Colonic mucosa (tissue), 4 donors: ENCODE measurements around the gene MDH1. TPM values are rescaled to one million over a fixed set of nuclear protein-coding genes. Genes with fewer than 3 reads are reported as not detected.
"Not testable (repeated sequence)": the region's sequence is repeated elsewhere in the genome, so short reads cannot be mapped to it uniquely, and the experiment has no call there.

ENCODE experiments used
- DNase-seq: peaks from one replicate; pipeline ENCODE4 v3.0.0-alpha.2; 2020
- H3K27ac ChIP-seq: fragments of 200-600 bp; one replicate; pipeline ENCODE4 v1.8.0; 2021
- H3K27me3 ChIP-seq: fragments of 200-600 bp; one replicate; pipeline ENCODE4 v1.8.0; 2021
- H3K36me3 ChIP-seq: fragments of 200-600 bp; one replicate; pipeline ENCODE4 v1.8.0; 2021
- H3K4me1 ChIP-seq: fragments of 200-600 bp; one replicate; pipeline ENCODE4 v1.8.0; 2021; ENCODE audit warnings: mild to moderate bottlenecking
- H3K4me3 ChIP-seq: fragments of 200-600 bp; one replicate; pipeline ENCODE4 v1.8.0; 2021
- H3K9ac ChIP-seq, 2 donors: one replicate each; pipeline ENCODE4 v1.7.0; 2013; ENCODE audit warnings: control low read depth in 2 of 2, low read depth in 2 of 2, low read length in 2 of 2
- H3K9me3 ChIP-seq: fragments of 200-600 bp; one replicate; pipeline ENCODE4 v1.8.0; 2021
- intact Hi-C: fragments of 100-400 bp; cut with DNase I; formaldehyde crosslinking; loops from one replicate; pipeline ENCODE4 v1.14.1; 2022
- total RNA-seq, 2 donors: library from RNA; stranded (reverse); fragmentation: NEBNext Ultra II Directional in 1 of 2; extraction: Animal tissue kit (Norgen Biotek cat#: 25700) in 1 of 2; gene quantifications; one replicate each; pipeline ENCODE4 v1.2.1, GENCODE V29; 2021
- TF ChIP-seq, protein P1 (sequence below): fragments of 200-600 bp; IDR thresholded peaks from one replicate; pipeline ENCODE4 v1.8.0; 2022; ENCODE audit warnings: antibody characterized with exemption, mild to moderate bottlenecking
- donor health status: healthy.
- donor health status: DM: no; HTN: no; CAD: no.
- donor health status: DM: no; HTN: no; CAD: no.

The MDH1 gene
- total RNA-seq, 2 donors from 2014 or later: 187 to 229 TPM

DNA sequence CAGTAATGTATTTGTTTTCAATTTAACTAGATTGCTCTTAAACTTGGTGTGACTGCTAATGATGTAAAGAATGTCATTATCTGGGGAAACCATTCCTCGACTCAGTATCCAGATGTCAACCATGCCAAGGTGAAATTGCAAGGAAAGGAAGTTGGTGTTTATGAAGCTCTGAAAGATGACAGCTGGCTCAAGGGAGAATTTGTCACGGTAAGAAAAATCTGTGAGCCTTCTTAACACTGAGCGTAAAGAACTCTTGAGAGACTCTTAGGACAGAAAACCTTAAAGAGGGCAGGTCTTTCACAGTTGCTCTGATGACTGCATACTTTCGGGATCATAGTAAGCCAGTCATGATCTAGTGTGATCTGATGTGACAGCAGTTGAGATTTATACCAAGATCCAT lies 15.9 kb downstream of the MDH1 start:
- Histone ChIP-seq H3K9ac (no peak overlapping the region), H3K9me3 (no peaks in the 10 kb centered on the region), H3K27ac (no peak overlapping the region), H3K36me3 (peaks cover 37% of the 10 kb centered on the region), H3K4me3 (no peak overlapping the region), H3K27me3 (no peaks in the 10 kb centered on the region), H3K4me1 (no peaks in the 10 kb centered on the region)
- TF ChIP-seq, protein P1, sequence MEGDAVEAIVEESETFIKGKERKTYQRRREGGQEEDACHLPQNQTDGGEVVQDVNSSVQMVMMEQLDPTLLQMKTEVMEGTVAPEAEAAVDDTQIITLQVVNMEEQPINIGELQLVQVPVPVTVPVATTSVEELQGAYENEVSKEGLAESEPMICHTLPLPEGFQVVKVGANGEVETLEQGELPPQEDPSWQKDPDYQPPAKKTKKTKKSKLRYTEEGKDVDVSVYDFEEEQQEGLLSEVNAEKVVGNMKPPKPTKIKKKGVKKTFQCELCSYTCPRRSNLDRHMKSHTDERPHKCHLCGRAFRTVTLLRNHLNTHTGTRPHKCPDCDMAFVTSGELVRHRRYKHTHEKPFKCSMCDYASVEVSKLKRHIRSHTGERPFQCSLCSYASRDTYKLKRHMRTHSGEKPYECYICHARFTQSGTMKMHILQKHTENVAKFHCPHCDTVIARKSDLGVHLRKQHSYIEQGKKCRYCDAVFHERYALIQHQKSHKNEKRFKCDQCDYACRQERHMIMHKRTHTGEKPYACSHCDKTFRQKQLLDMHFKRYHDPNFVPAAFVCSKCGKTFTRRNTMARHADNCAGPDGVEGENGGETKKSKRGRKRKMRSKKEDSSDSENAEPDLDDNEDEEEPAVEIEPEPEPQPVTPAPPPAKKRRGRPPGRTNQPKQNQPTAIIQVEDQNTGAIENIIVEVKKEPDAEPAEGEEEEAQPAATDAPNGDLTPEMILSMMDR: no peak
- DNase-seq: no peak
- intact Hi-C loops: no loop called here

DNA sequence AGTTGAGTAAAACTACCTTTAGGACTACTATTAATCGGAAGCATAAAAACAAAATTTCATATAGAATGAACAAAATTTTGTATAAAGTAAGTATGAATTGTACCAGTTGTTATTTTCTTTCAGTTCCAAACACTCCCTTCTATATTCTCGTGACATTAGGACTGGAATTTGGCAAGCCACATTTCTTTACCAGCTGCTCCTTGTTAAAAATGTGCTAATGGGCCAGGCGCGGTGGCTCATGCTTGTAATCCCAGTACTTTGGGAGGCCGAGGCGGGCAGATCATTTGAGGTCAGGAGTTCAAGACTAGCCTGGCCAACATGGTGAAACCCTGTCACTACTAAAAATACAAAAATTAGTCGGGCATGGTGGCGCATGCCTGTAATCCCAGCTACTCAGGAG lies 20.1 kb downstream of the MDH1 start:
- H3K4me1 ChIP-seq, H3K27me3 ChIP-seq, intact Hi-C loops, H3K9ac ChIP-seq, H3K27ac ChIP-seq, H3K4me3 ChIP-seq, H3K9me3 ChIP-seq, DNase-seq: not testable (repeated sequence)
- peaks cover 25% of the 10 kb centered on the region for H3K36me3 ChIP-seq

DNA sequence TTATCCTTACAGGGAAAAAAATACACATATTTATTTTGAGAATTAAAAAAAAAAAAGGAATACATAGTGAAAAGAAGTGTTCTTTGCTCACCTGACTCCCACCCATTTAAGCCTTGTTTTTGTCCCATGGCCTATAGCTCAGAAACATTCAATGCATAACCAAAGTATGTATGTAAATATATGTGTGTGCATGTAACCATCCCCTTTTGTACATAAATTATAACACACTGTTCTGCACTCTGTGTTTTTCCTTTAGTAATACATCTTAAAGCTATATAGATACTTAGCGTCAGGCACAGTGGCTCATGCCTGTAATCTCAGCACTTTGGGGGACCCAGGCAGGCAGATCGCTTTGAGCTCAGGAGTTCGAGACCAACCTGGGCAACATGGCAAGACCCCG lies 21.8 kb downstream of the MDH1 start:
- H3K4me1 ChIP-seq: no peaks in the 10 kb centered on the region
- TF ChIP-seq, protein P1: no peak
- H3K4me3 ChIP-seq: no peak overlapping the region
- intact Hi-C loops: no loop called here
- no peaks in the 10 kb centered on the region for H3K9me3 ChIP-seq
- H3K9ac ChIP-seq: no peak overlapping the region
- no peak overlapping the region for H3K27ac ChIP-seq
- H3K27me3 ChIP-seq: no peaks in the 10 kb centered on the region
- no peak for DNase-seq
- peaks cover 16% of the 10 kb centered on the region for H3K36me3 ChIP-seq

DNA sequence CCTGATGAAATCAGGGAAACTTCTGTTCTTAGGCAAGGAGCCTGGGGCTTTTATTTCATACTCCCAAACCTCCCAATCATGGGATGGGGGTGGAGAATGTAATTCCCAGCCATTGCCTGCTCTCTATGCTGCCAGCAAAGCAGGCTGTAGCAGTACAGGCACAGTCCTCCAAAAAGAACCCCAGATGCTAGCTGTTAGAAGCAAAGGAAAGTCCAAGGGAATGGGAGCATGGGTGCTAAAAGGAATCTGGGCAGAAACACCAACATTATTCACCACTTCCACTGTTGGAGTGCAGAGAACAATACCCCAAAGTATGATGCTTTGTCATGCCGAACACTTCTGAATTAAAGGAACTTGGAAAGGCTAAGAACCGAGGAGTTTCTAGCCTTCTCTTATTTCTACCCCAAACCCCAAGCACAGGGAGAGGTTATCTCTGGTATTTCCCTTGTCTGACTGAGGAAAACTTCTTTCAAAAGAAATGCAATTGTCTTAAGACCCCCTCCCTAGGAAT lies 24.7 kb downstream of the MDH1 start:
- Histone ChIP-seq H3K36me3 (no peaks in the 10 kb centered on the region), H3K9ac (no peak overlapping the region), H3K4me1 (no peaks in the 10 kb centered on the region), H3K27ac (no peak overlapping the region), H3K4me3 (no peak overlapping the region), H3K27me3 (no peaks in the 10 kb centered on the region), H3K9me3 (no peaks in the 10 kb centered on the region)
- no peak for DNase-seq
- intact Hi-C loops: no loop called here
- TF ChIP-seq, protein P1: no peak

DNA sequence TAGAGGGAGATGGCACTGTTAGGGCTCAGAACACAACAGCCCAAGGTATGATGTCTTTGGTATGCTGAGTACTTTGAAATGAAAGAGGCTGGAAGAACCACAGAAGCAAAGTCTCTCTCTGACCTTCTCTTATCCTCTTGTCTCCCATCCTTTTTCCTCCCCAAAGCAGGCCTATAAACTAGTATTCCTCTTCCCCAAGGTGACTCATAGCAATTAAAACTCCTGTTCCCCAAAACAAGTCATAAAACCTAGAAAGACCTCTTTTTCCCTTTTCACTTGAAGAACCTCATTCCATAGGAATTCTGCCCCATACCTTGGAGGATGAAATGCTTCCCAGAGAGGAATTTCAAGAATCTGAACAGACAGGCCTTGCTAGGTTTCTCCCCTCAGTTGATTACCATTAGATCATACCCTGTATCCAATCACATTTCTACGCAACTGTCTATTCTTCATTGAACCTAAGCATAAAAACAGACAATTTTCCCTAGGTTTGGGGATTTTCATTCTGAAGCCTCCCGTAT lies 25.7 kb downstream of the MDH1 start:
- Histone ChIP-seq H3K4me3 (no peak overlapping the region), H3K9me3 (no peaks in the 10 kb centered on the region), H3K36me3 (no peaks in the 10 kb centered on the region), H3K27ac (no peak overlapping the region), H3K4me1 (no peaks in the 10 kb centered on the region), H3K27me3 (no peaks in the 10 kb centered on the region), H3K9ac (no peak overlapping the region)
- DNase-seq: no peak
- intact Hi-C loops: no loop called here
- TF ChIP-seq, protein P1: no peak

DNA sequence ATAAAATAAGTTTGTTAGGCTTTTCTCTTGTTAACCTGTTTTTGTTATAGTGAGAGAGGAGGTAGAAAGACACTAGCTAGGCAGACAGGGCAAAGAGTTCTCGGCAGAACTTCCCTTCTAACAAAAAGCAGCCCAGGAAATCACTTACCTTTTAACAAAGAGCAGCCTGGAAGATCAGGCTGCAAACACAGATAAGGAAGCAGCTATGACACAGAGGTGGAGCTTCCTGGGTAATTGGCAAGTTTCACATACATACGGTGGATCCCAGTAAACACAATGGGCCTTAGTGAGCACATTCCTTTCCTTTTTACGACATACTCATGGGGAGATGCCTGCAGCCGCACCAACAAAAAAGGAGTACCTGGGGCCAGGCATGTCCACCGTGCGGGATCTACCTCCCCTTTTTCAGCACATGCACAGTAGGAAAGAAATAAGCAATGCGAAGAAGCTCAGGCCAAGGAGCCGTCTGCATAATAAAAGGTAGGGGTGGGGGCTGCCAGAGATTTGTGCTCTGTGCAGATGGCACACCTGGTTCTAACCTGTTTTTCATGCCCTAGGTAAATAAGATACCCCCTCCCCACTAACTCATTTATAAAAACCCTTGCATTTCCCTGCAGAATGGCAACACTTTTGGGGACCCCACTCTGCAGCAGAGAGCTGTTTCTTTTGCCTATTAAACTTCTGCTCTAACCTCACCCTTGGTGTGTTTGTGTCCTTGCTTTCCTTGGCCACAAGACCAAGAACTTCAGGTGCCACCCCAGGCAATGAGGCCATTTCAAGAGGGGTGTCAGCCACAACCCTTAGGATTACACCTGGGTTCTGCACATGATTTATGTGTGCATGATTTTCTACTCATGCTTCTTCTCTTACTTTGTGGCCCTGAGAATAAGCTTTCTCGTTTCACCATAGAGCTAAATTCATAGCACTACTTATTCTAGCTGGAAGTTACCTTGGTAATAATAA lies 26.5 kb downstream of the MDH1 start:
- Histone ChIP-seq H3K27ac (no peak overlapping the region), H3K4me1 (no peaks in the 10 kb centered on the region), H3K4me3 (no peak overlapping the region), H3K27me3 (no peaks in the 10 kb centered on the region), H3K9ac (no peak overlapping the region), H3K9me3 (no peaks in the 10 kb centered on the region), H3K36me3 (no peaks in the 10 kb centered on the region)
- no peak for DNase-seq
- TF ChIP-seq, protein P1: no peak
- intact Hi-C loops: no loop called here
